NOMO-1 (cell line): ENCODE data around the gene FAM124B.

Source experiments
- DNase-seq, 2 experiments: peaks; one replicate each; lab custom pipeline; 2025; ENCODE audit not compliant: unreplicated experiment in 2 of 2; lab: John Stamatoyannopoulos, UW

Gene FAM124B

DNA sequence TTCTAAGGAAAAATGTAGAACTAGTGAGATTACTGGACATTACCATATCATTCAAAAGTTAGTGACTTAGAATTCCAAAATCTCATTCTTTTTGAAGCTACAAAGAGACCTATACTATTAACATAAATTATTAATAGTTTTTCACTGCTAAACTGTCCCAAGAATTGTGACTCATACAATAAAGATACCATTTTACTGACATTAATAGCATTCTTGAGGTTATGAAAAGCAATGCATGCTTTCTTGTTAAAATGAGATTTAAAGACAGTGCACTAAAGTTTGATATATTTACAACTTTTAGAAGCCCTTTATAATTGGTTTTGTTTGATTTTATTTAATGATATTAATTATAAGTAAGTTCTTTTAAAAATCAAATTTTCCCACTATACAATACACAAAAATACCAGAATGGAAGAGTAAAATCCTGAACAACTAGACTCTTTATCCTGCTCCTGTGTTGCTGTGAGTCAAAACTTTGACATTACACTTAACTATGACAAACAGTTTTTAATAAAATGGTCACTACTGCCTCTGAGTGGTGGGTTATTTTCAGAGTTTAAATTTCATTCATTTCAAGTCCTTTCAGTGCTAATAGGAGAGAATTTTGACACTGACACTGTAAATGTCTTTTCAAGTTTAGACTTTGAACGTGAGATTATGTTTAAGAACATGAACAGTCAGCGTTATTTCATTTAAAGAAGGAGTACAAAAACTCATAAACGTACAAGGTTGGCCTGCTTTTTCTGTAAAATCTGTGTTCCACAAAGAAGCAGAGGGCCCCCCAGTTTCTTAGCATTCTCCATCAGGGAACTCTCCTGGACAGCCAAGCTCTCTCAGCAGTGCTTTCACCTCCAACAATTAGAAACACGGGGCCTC is 54.5 kb downstream of the FAM124B start:
- no peak for DNase-seq

DNA sequence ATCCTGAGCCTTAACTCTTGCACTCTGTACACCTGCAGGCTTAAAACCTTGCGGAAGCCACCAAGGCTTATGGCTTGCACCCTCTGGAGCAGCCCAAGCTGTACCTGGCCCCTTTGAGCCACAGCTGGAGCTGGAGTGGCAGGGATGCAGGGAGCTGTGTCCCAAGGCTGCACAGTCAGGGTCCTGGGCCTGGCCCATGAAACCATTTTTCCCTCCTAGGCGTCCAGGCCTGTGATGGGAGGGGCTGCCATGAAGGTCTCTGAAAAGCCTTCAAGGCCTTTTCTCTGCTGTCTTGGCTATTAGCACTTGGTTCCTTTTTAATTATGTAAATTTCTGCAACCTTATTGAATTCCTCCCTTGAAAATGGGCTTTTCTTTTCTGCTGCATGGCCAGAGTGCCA is 56.4 kb downstream of the FAM124B start:
- no peak for DNase-seq

DNA sequence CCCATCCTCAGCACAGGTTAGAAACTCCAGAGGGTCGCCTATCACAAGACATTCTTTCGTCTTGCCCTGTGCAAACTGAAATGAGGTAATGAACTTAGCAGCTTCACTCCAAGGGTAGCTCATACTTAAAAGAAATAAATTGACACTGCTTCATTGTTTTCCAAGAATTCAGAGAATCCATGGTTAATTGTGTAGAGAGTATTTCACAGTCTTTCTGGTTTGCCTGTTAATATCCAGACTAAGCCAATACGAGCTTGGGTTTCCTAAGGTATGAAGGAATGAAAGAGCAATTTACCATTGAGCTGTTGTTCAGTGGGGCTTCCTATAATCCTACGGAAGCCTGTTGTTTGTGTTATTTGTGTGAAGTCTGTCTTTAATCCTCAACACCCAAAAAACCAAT is 58.7 kb downstream of the FAM124B start:
- no peak for DNase-seq

DNA sequence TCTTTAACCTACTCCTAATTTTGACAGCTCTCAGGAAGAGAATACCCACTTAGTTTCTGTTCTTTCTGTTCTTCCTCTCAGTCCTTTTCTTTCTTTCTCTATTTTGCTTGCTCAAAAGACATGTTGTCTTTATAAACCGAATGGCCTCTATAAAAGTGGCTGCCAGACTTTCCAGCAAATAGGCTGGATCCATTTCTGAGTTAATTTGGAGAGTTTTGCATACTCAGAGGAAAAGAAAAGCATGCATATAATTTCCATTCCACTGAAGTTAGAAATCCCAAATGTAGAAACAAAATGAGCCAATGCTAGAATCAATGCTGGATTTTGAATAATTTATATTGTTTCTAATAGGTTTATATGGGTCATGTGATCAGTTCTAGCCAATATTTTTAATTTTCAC is 65.9 kb downstream of the FAM124B start:
- no peak for DNase-seq

DNA sequence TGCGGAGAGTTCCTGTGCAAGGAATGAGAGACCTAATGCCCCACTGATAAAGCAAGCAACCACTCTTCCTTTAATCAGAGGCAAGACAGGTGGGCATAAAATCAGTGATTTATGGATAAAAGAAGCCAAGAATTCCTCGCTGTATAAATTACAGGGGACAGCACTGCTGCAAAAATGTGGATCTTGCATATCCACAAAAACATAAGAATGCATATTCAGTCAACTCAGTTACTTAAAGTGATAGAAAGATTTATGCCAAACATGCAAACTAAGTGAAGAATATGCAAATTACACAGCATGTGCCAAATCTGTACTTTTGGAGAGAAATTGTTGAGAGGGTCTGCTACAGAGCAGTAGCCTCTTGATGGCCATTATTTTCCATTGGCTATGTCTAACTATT is 67.2 kb downstream of the FAM124B start:
- DNase-seq = no peak

DNA sequence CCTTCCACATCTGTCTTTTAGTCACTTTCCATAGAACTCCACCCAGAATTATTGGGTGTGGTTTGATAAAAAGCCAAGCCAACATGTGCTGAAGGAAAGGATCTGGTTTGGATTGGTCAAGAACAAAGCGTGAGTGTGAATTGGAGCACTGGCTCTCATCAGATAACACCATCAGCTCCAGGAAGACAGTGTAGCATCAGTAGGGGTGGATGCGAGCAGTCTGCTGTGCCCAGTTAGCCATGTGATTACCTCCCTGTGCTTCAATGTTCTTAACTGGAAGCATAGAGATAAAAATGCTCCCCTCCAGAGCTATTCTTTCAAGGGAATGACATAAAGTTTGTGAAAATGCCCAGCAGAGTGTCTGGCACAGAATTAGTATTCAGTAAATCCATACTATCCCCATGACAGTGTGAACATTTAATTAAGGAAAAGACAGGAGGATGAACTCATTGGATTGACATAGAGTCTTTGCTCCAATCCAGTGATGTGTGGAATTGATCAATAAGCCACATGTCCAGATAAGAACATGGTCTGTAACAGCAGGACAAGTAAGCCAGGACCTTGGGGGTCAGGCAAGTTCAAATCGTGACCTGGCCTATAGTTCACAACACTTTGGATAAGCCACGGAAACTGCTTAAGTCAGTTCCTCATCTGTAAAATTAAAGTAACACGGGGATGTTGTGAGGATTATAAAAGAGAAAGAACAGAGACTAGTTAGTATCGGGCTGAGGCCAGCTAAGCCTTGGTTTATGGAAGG is 68.0 kb downstream of the FAM124B start:
- no peak for DNase-seq

DNA sequence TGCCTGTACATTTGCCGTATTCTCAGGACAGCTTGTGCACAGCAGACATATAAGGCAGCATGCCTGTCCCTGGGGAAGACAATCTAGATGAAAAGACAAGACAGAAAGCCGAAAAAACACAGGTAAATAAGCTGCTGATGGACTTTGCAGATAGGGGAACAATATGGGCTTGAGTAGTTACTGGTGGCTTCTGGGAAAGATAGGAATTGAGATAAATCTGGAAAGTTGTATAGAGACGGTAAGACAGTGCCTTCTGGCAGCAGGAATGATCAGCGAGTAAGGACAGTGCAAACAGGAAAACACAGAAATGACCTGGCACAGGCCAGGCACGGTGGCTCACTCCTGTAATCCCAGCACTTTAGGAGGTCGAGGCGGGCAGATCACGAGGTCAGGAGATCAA is 70.2 kb downstream of the FAM124B start:
- no peak for DNase-seq

DNA sequence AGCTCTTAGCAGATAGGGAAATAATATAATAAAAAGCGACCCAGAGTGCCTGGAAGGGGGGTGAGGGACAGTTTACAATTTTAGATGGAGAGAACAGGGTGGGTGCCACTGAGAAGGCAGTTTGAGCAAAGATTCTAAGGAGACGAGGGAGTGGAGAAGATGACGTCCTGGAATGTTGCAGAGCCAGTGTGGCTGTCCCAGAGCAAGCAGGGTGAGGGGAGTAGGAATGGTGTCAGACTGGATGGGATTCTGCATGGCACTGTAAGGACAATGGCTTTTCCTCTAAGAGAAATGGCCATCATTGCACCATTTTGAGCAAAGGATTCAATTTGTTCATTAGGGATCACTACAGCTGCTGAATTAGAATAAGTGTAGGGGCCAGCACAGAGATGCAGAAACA is 73.1 kb downstream of the FAM124B start:
- DNase-seq = no peak
